ENCODE data around the gene FBXW7.
A peak's percentile ranks its signal among the peaks of the same experiment; 100 is the strongest.

Gene FBXW7

DNA sequence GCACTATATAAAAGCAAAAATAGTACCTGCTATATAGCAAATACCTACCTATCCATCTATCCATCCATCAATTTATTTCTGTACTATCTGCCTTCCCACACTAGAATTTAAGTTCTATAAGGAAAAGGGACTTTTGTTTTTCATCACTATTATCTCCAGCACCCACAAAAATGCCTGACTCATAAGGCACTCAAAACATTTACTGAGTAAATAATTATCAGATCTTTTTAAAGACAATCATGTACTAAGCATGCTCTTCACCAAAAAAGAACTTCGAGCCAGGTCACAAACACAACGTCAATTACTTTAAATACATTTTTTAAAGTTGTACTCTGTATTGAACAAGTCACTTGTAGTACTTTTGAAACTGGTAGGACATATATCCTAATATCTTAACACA lies 119.9 kb downstream of the FBXW7 start:
- H3K23ac ChIP-seq (ENCODE audit: low read length) = no peak overlapping the region
- H3K4me3 ChIP-seq (ENCODE audit: low read depth, low read length) = no peak overlapping the region
- H3K79me1 ChIP-seq (ENCODE audit: low read length) = no peaks in the 10 kb centered on the region
- H3K9ac ChIP-seq (ENCODE audit: low read length) = no peak overlapping the region
- no peak overlapping the region for H3K4ac ChIP-seq (ENCODE audit: low read depth, low read length)
- no peak overlapping the region for H4K8ac ChIP-seq (ENCODE audit: low read depth, low read length)
- H4K12ac ChIP-seq (ENCODE audit: low read depth, low read length) = no peak overlapping the region
- H2AFZ ChIP-seq (ENCODE audit: insufficient read depth, low read length, poor library complexity) = no peak overlapping the region
- H3K27me3 ChIP-seq (ENCODE audit: insufficient read depth, low read length) = no peaks in the 10 kb centered on the region
- H3K14ac ChIP-seq (ENCODE audit: low read length) = no peak overlapping the region
- H2BK5ac ChIP-seq (ENCODE audit: low read depth, low read length, poor library complexity) = no peak overlapping the region
- no peak overlapping the region for H2BK12ac ChIP-seq (ENCODE audit: low read length)
- H3K27ac ChIP-seq (ENCODE audit: low read depth, low read length) = no peak overlapping the region
- WGBS (ENCODE audit: extremely low coverage, insufficient coverage, insufficient read length) = no CpG with 5 or more reads among the region's 2 CpGs
- peak in 1 of 2 donors; percentile 34 for DNase-seq
- no peaks in the 10 kb centered on the region for H3K79me2 ChIP-seq (ENCODE audit: control insufficient read depth, insufficient read depth, low read length, poor library complexity)
- H3K9me3 ChIP-seq (ENCODE audit: insufficient read depth, low read depth, low read length) = no peaks in the 10 kb centered on the region
- H2BK120ac ChIP-seq (ENCODE audit: insufficient read depth, low read length, poor library complexity) = no peak overlapping the region
- H3K18ac ChIP-seq (ENCODE audit: low read length) = no peak overlapping the region
- no peaks in the 10 kb centered on the region for H3K36me3 ChIP-seq (ENCODE audit: control insufficient read depth in 1 of 2, insufficient read depth in 2 of 2, low read length in 2 of 2)
- H4K91ac ChIP-seq (ENCODE audit: low read depth, low read length) = no peak overlapping the region
- H2AK5ac ChIP-seq (ENCODE audit: low read length) = no peak overlapping the region
- H3K4me2 ChIP-seq (ENCODE audit: low read length) = no peak overlapping the region
- H3K4me1 ChIP-seq (ENCODE audit: control insufficient read depth in 1 of 2, insufficient read depth in 2 of 2, low read length in 2 of 2) = no peaks in the 10 kb centered on the region

DNA sequence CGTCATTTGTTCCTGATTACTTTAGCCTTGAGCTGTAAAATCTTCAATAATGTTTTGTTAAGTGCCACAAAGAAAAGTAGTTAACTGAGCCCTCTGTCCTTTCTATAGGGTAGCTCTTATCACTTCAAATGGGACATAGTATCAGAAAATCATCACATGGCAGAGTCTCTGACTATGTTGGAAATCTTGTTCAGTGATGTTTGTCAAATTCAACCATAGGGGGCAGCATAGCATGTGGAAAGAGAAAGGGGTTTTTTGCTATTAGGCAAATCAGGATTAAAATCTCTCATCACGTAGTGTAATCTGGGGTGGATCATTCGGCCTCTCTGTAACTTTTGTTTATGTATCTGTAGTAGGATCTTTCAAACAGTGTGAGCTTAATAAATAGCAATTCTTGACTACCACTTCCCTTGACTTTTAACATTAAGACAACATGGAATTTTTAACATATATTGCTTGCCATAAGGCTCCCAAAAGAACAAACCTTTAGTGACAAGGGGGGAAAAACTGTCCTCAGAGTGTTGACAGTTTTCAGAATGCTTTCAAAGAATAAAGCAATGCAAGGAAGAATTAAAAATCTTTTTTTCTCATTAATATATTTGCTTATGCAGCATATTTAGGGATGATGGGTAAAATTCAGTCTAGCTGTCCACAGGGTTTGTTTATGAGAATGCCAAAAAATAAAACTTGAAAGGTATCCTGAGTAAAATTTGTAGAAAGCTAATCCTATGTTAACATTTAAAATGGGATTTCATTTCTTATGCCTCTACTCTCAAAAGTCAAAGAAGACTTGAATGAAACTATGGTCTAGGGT lies 127.2 kb downstream of the FBXW7 start:
- H2AK5ac ChIP-seq (ENCODE audit: low read length) = no peak overlapping the region
- H3K79me1 ChIP-seq (ENCODE audit: low read length) = no peaks in the 10 kb centered on the region
- no peak overlapping the region for H3K14ac ChIP-seq (ENCODE audit: low read length)
- H3K4me2 ChIP-seq (ENCODE audit: low read length) = no peak overlapping the region
- DNase-seq = peak; percentile 7 to 75
- H4K12ac ChIP-seq (ENCODE audit: low read depth, low read length) = no peak overlapping the region
- no peaks in the 10 kb centered on the region for H3K36me3 ChIP-seq (ENCODE audit: control insufficient read depth in 1 of 2, insufficient read depth in 2 of 2, low read length in 2 of 2)
- H2BK5ac ChIP-seq (ENCODE audit: low read depth, low read length, poor library complexity) = no peak overlapping the region
- no peak overlapping the region for H2AFZ ChIP-seq (ENCODE audit: insufficient read depth, low read length, poor library complexity)
- H4K91ac ChIP-seq (ENCODE audit: low read depth, low read length) = no peak overlapping the region
- no peaks in the 10 kb centered on the region for H3K79me2 ChIP-seq (ENCODE audit: control insufficient read depth, insufficient read depth, low read length, poor library complexity)
- H3K4me1 ChIP-seq (ENCODE audit: control insufficient read depth in 1 of 2, insufficient read depth in 2 of 2, low read length in 2 of 2) = no peaks in the 10 kb centered on the region
- no peaks in the 10 kb centered on the region for H3K27me3 ChIP-seq (ENCODE audit: insufficient read depth, low read length)
- no peaks in the 10 kb centered on the region for H3K9me3 ChIP-seq (ENCODE audit: insufficient read depth, low read depth, low read length)
- no CpG with 5 or more reads among the region's 3 CpGs for WGBS (ENCODE audit: extremely low coverage, insufficient coverage, insufficient read length)
- no peak overlapping the region for H3K4ac ChIP-seq (ENCODE audit: low read depth, low read length)
- no peak overlapping the region for H2BK120ac ChIP-seq (ENCODE audit: insufficient read depth, low read length, poor library complexity)
- no peak overlapping the region for H3K23ac ChIP-seq (ENCODE audit: low read length)
- H3K9ac ChIP-seq (ENCODE audit: low read length) = no peak overlapping the region
- H3K4me3 ChIP-seq (ENCODE audit: low read depth, low read length) = no peak overlapping the region
- no peak overlapping the region for H2BK12ac ChIP-seq (ENCODE audit: low read length)
- no peak overlapping the region for H4K8ac ChIP-seq (ENCODE audit: low read depth, low read length)
- H3K18ac ChIP-seq (ENCODE audit: low read length) = no peak overlapping the region
- no peak overlapping the region for H3K27ac ChIP-seq (ENCODE audit: low read depth, low read length)

- H4K91ac ChIP-seq (ENCODE audit: low read depth, low read length) = no peak overlapping the region
- no peak for DNase-seq
- no peak overlapping the region for H3K18ac ChIP-seq (ENCODE audit: low read length)
- H2BK5ac ChIP-seq (ENCODE audit: low read depth, low read length, poor library complexity) = no peak overlapping the region
- no peak overlapping the region for H2BK12ac ChIP-seq (ENCODE audit: low read length)
- no peak overlapping the region for H2AFZ ChIP-seq (ENCODE audit: insufficient read depth, low read length, poor library complexity)
- H4K12ac ChIP-seq (ENCODE audit: low read depth, low read length) = no peak overlapping the region
- H2AK5ac ChIP-seq (ENCODE audit: low read length) = no peak overlapping the region
- H3K9me3 ChIP-seq (ENCODE audit: insufficient read depth, low read depth, low read length) = no peaks in the 10 kb centered on the region
- no peak overlapping the region for H3K27ac ChIP-seq (ENCODE audit: low read depth, low read length)
- no peak overlapping the region for H3K9ac ChIP-seq (ENCODE audit: low read length)
- no peak overlapping the region for H3K4me3 ChIP-seq (ENCODE audit: low read depth, low read length)
- no peak overlapping the region for H2BK120ac ChIP-seq (ENCODE audit: insufficient read depth, low read length, poor library complexity)
- WGBS (ENCODE audit: extremely low coverage, insufficient coverage, insufficient read length) = no CpG with 5 or more reads among the region's 3 CpGs
- H3K4ac ChIP-seq (ENCODE audit: low read depth, low read length) = no peak overlapping the region
- no peak overlapping the region for H4K8ac ChIP-seq (ENCODE audit: low read depth, low read length)
- H3K27me3 ChIP-seq (ENCODE audit: insufficient read depth, low read length) = no peaks in the 10 kb centered on the region
- no peaks in the 10 kb centered on the region for H3K36me3 ChIP-seq (ENCODE audit: control insufficient read depth in 1 of 2, insufficient read depth in 2 of 2, low read length in 2 of 2)
- no peak overlapping the region for H3K4me2 ChIP-seq (ENCODE audit: low read length)
- no peak overlapping the region for H3K23ac ChIP-seq (ENCODE audit: low read length)
- no peaks in the 10 kb centered on the region for H3K79me1 ChIP-seq (ENCODE audit: low read length)
- H3K14ac ChIP-seq (ENCODE audit: low read length) = no peak overlapping the region
- no peaks in the 10 kb centered on the region for H3K4me1 ChIP-seq (ENCODE audit: control insufficient read depth in 1 of 2, insufficient read depth in 2 of 2, low read length in 2 of 2)
- H3K79me2 ChIP-seq (ENCODE audit: control insufficient read depth, insufficient read depth, low read length, poor library complexity) = no peaks in the 10 kb centered on the region
Measured at GRCh38 chr4:152401424-152401823, 134.5 kb downstream of the FBXW7 start.

- Histone ChIP-seq H4K12ac (ENCODE audit: low read depth, low read length) (no peak overlapping the region), H3K36me3 (ENCODE audit: control insufficient read depth in 1 of 2, insufficient read depth in 2 of 2, low read length in 2 of 2) (no peaks in the 10 kb centered on the region), H4K91ac (ENCODE audit: low read depth, low read length) (no peak overlapping the region), H3K4me1 (ENCODE audit: control insufficient read depth in 1 of 2, insufficient read depth in 2 of 2, low read length in 2 of 2) (no peaks in the 10 kb centered on the region), H3K27me3 (ENCODE audit: insufficient read depth, low read length) (no peaks in the 10 kb centered on the region), H3K79me2 (ENCODE audit: control insufficient read depth, insufficient read depth, low read length, poor library complexity) (no peaks in the 10 kb centered on the region), H3K23ac (ENCODE audit: low read length) (no peak overlapping the region), H2AK5ac (ENCODE audit: low read length) (no peak overlapping the region), H3K18ac (ENCODE audit: low read length) (no peak overlapping the region), H3K79me1 (ENCODE audit: low read length) (no peaks in the 10 kb centered on the region), H2BK120ac (ENCODE audit: insufficient read depth, low read length, poor library complexity) (no peak overlapping the region), H4K8ac (ENCODE audit: low read depth, low read length) (no peak overlapping the region), H2BK5ac (ENCODE audit: low read depth, low read length, poor library complexity) (no peak overlapping the region), H3K9me3 (ENCODE audit: insufficient read depth, low read depth, low read length) (no peaks in the 10 kb centered on the region), H3K4me3 (ENCODE audit: low read depth, low read length) (no peak overlapping the region), H2BK12ac (ENCODE audit: low read length) (no peak overlapping the region), H3K9ac (ENCODE audit: low read length) (no peak overlapping the region), H3K4me2 (ENCODE audit: low read length) (no peak overlapping the region), H2AFZ (ENCODE audit: insufficient read depth, low read length, poor library complexity) (no peak overlapping the region), H3K14ac (ENCODE audit: low read length) (no peak overlapping the region), H3K4ac (ENCODE audit: low read depth, low read length) (no peak overlapping the region), H3K27ac (ENCODE audit: low read depth, low read length) (no peak overlapping the region)
- no peak for DNase-seq
Measured at GRCh38 chr4:152399246-152399645, 136.6 kb downstream of the FBXW7 start.
